GM23338 (cell line): Measurements from ENCODE around the gene SNX4. TPM values are rescaled to one million over a fixed set of nuclear protein-coding genes. Genes with fewer than 3 reads are reported as not detected.

Source experiments
- ATAC-seq: fragments of 200-7000 bp; cut with Tn5 transposase; 3 replicates; pipeline ENCODE4 v1.9.1; 2020
- DNase-seq: peaks from one replicate; pipeline ENCODE4 v3.0.0-alpha.2; 2015; ENCODE audit warnings: low spot score
- H2AFZ ChIP-seq: fragments of 200-600 bp; sonication (generic); 2 replicates; pipeline ENCODE4 v1.8.0; 2016; ENCODE audit warnings: antibody characterized with exemption, mild to moderate bottlenecking, moderate library complexity
- H3F3A ChIP-seq: fragments of 200-600 bp; sonication (generic); replicated peaks from 2 replicates; pipeline ENCODE4 v1.8.0; 2017; ENCODE audit warnings: antibody characterized with exemption, mixed run types, low read depth
- H3K27ac ChIP-seq: fragments of 200-600 bp; sonication (generic); 2 replicates; pipeline ENCODE4 v1.6.1; 2016; ENCODE audit warnings: low read depth
- H3K27me3 ChIP-seq: fragments of 200-600 bp; sonication (generic); 2 replicates; pipeline ENCODE4 v1.8.0; 2016; ENCODE audit warnings: mild to moderate bottlenecking, mixed run types, moderate library complexity; ENCODE audit not compliant: insufficient read depth
- H3K36me3 ChIP-seq: fragments of 200-600 bp; sonication (generic); 2 replicates; pipeline ENCODE4 v1.8.0; 2016; ENCODE audit warnings: mild to moderate bottlenecking; ENCODE audit not compliant: insufficient read depth
- H3K4me1 ChIP-seq: fragments of 200-600 bp; sonication (generic); 2 replicates; pipeline ENCODE4 v1.8.0; 2016; ENCODE audit warnings: mild to moderate bottlenecking, moderate library complexity; ENCODE audit not compliant: insufficient read depth
- H3K4me2 ChIP-seq: fragments of 200-600 bp; sonication (generic); 2 replicates; pipeline ENCODE4 v1.7.1; 2017; ENCODE audit warnings: mixed run types
- H3K4me3 ChIP-seq: fragments of 200-600 bp; sonication (generic); 2 replicates; pipeline ENCODE4 v1.6.1; 2016; ENCODE audit warnings: mixed run types
- H3K79me2 ChIP-seq: fragments of 200-600 bp; sonication (generic); replicated peaks from 2 replicates; pipeline ENCODE4 v1.8.0; 2017; ENCODE audit warnings: mild to moderate bottlenecking; ENCODE audit not compliant: insufficient read depth
- H3K9me2 ChIP-seq: fragments of 200-600 bp; sonication (generic); 2 replicates; pipeline ENCODE4 v1.8.0; 2017; ENCODE audit not compliant: insufficient read depth
- H4K20me1 ChIP-seq: fragments of 200-600 bp; sonication (generic); replicated peaks from 2 replicates; pipeline ENCODE4 v1.8.0; 2017; ENCODE audit warnings: mild to moderate bottlenecking; ENCODE audit not compliant: insufficient read depth
- H3K27ac Mint-ChIP-seq: 2 replicates; pipeline ENCODE4 v1.8.0; 2020; ENCODE audit warnings: inconsistent platforms, mild to moderate bottlenecking, moderate library complexity, mixed read lengths
- H3K27me3 Mint-ChIP-seq: 3 replicates; pipeline ENCODE4 v1.8.0; 2022; ENCODE audit warnings: low read depth, mild to moderate bottlenecking, moderate library complexity, mixed read lengths, inconsistent platforms; ENCODE audit not compliant: insufficient read depth, poor library complexity
- H3K36me3 Mint-ChIP-seq: 3 replicates; pipeline ENCODE4 v1.8.0; 2021; ENCODE audit warnings: low read depth, mild to moderate bottlenecking, inconsistent platforms, moderate library complexity, mixed read lengths
- H3K4me1 Mint-ChIP-seq: 3 replicates; pipeline ENCODE4 v1.8.0; 2020; ENCODE audit warnings: mild to moderate bottlenecking, inconsistent platforms, mixed read lengths
- H3K4me3 Mint-ChIP-seq: 3 replicates; pipeline ENCODE4 v1.8.0; 2021; ENCODE audit warnings: moderate library complexity, mild to moderate bottlenecking, inconsistent platforms, mixed read lengths
- H3K9me3 Mint-ChIP-seq: 3 replicates; pipeline ENCODE4 v1.8.0; 2020; ENCODE audit warnings: moderate library complexity, mild to moderate bottlenecking, inconsistent platforms, mixed read lengths
- CREB1 ChIP-seq: fragments of 250-450 bp; sonication (Bioruptor Pico); IDR thresholded peaks from 2 replicates; pipeline ENCODE4 v1.5.0; 2020; ENCODE audit warnings: low read depth, mild to moderate bottlenecking, moderate library complexity
- EZH2 ChIP-seq: fragments of 200-600 bp; sonication (generic); IDR thresholded peaks from one replicate; pipeline ENCODE4 v1.8.0; 2017; ENCODE audit warnings: antibody characterized with exemption, mild to moderate bottlenecking, low read depth; ENCODE audit not compliant: unreplicated experiment
- EZH2phosphoT487 ChIP-seq: fragments of 200-600 bp; sonication (generic); IDR thresholded peaks from one replicate; pipeline ENCODE4 v1.8.1; 2018; ENCODE audit warnings: antibody characterized with exemption; ENCODE audit not compliant: unreplicated experiment
- JUNB ChIP-seq: IDR thresholded peaks from one replicate; pipeline ENCODE4 v1.6.1; 2016; ENCODE audit warnings: antibody characterized with exemption; ENCODE audit not compliant: unreplicated experiment
- NANOG ChIP-seq: IDR thresholded peaks from 2 replicates; pipeline ENCODE4 v1.6.1; 2016; ENCODE audit warnings: antibody characterized with exemption, borderline replicate concordance
- POLR2AphosphoS5 ChIP-seq: IDR thresholded peaks from 2 replicates; pipeline ENCODE4 v1.6.1; 2016; ENCODE audit warnings: antibody characterized with exemption, low read depth
- STAT1 ChIP-seq: IDR thresholded peaks from one replicate; pipeline ENCODE4 v1.6.1; 2016; ENCODE audit warnings: antibody characterized with exemption; ENCODE audit not compliant: unreplicated experiment
- ZNF114 ChIP-seq: fragments of 250-450 bp; sonication (Bioruptor Pico); IDR thresholded peaks from 2 replicates; pipeline ENCODE4 v1.5.0; 2020; ENCODE audit warnings: mild to moderate bottlenecking, moderate library complexity
- ZNF331 ChIP-seq: fragments of 250-450 bp; sonication (Bioruptor Pico); IDR thresholded peaks from 2 replicates; pipeline ENCODE4 v1.5.0; 2020; ENCODE audit warnings: low read depth, mild to moderate bottlenecking, moderate library complexity
- ZNF462 ChIP-seq: fragments of 250-450 bp; sonication (Bioruptor Pico); IDR thresholded peaks from 2 replicates; pipeline ENCODE4 v1.5.0; 2020; ENCODE audit warnings: mild to moderate bottlenecking, moderate library complexity
- polyA plus RNA-seq: library from polyadenylated mRNA; unstranded; fragments of >200 nt; fragmentation: Nextera tagmentation; extraction: Ambion mirVana; gene quantifications from 2 replicates; pipeline ENCODE4 v1.2.1, GENCODE V29; 2016
- total RNA-seq: library from RNA; depleted of rRNA; stranded (reverse); fragments of >200 nt; shearing (Covaris generic); gene quantifications from 2 replicates; pipeline ENCODE4 v1.2.3, GENCODE V29; 2014
- TF ChIP-seq, protein P1 (sequence below): IDR thresholded peaks from one replicate; pipeline ENCODE4 v1.6.1; 2018; ENCODE audit warnings: antibody characterized with exemption; ENCODE audit not compliant: unreplicated experiment
- TF ChIP-seq, protein P2 (sequence below), 2 experiments: fragments of 200-600 bp in 1 of 2; sonication (generic) in 1 of 2; conservative IDR thresholded peaks; 2 replicates each; pipeline versions ENCODE4 v1.5.1 to v1.6.1; 2016 to 2017; ENCODE audit warnings: antibody characterized with exemption in 2 of 2, low read depth in 2 of 2, mild to moderate bottlenecking in 2 of 2, moderate library complexity in 1 of 2
- TF ChIP-seq, protein P3 (sequence below): IDR thresholded peaks from 2 replicates; pipeline ENCODE4 v1.6.1; 2016; ENCODE audit warnings: antibody characterized with exemption

SNX4 gene
- total and polyA plus RNA-seq, 2 experiments from 2014 or later = 13.0 to 27.8 TPM

GRCh38 chr3:125513490-125514115 is 6.4 kb downstream of the SNX4 start:
- no peaks in the 10 kb centered on the region for H3K9me3 Mint-ChIP-seq
- H4K20me1 ChIP-seq = peaks cover 5% of the 10 kb centered on the region; the same call in 1 of the 2 replicates
- peaks cover 66% of the 10 kb centered on the region for H3K79me2 ChIP-seq

More at GRCh38 chr3:125513490-125514115, 6.4 kb downstream of the SNX4 start:
- H3F3A ChIP-seq = no peaks in the 10 kb centered on the region
- Mint-ChIP-seq H3K36me3 (peaks cover 18% of the 10 kb centered on the region), H3K4me1 (no peaks in the 10 kb centered on the region), H3K4me3 (no peak overlapping the region), H3K27ac (no peak overlapping the region), H3K27me3 (no peaks in the 10 kb centered on the region)
- TF ChIP-seq EZH2phosphoT487 = no peak
- no peak for TF ChIP-seq CREB1 (CRISPR knock-in tag)
- no peak for TF ChIP-seq ZNF114 (CRISPR knock-in tag)
- TF ChIP-seq, protein P1, sequence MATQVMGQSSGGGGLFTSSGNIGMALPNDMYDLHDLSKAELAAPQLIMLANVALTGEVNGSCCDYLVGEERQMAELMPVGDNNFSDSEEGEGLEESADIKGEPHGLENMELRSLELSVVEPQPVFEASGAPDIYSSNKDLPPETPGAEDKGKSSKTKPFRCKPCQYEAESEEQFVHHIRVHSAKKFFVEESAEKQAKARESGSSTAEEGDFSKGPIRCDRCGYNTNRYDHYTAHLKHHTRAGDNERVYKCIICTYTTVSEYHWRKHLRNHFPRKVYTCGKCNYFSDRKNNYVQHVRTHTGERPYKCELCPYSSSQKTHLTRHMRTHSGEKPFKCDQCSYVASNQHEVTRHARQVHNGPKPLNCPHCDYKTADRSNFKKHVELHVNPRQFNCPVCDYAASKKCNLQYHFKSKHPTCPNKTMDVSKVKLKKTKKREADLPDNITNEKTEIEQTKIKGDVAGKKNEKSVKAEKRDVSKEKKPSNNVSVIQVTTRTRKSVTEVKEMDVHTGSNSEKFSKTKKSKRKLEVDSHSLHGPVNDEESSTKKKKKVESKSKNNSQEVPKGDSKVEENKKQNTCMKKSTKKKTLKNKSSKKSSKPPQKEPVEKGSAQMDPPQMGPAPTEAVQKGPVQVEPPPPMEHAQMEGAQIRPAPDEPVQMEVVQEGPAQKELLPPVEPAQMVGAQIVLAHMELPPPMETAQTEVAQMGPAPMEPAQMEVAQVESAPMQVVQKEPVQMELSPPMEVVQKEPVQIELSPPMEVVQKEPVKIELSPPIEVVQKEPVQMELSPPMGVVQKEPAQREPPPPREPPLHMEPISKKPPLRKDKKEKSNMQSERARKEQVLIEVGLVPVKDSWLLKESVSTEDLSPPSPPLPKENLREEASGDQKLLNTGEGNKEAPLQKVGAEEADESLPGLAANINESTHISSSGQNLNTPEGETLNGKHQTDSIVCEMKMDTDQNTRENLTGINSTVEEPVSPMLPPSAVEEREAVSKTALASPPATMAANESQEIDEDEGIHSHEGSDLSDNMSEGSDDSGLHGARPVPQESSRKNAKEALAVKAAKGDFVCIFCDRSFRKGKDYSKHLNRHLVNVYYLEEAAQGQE = no peak
- TF ChIP-seq, protein P2, sequence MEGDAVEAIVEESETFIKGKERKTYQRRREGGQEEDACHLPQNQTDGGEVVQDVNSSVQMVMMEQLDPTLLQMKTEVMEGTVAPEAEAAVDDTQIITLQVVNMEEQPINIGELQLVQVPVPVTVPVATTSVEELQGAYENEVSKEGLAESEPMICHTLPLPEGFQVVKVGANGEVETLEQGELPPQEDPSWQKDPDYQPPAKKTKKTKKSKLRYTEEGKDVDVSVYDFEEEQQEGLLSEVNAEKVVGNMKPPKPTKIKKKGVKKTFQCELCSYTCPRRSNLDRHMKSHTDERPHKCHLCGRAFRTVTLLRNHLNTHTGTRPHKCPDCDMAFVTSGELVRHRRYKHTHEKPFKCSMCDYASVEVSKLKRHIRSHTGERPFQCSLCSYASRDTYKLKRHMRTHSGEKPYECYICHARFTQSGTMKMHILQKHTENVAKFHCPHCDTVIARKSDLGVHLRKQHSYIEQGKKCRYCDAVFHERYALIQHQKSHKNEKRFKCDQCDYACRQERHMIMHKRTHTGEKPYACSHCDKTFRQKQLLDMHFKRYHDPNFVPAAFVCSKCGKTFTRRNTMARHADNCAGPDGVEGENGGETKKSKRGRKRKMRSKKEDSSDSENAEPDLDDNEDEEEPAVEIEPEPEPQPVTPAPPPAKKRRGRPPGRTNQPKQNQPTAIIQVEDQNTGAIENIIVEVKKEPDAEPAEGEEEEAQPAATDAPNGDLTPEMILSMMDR (conservative IDR thresholded peaks at IDR 0.05; ENCODE audit: low read depth in 2 of 2) = no peak
- no peak for TF ChIP-seq EZH2
- no peak for TF ChIP-seq JUNB
- no peak for TF ChIP-seq POLR2AphosphoS5
- no peak for TF ChIP-seq ZNF331 (CRISPR knock-in tag)
- TF ChIP-seq NANOG = no peak
- TF ChIP-seq, protein P3, sequence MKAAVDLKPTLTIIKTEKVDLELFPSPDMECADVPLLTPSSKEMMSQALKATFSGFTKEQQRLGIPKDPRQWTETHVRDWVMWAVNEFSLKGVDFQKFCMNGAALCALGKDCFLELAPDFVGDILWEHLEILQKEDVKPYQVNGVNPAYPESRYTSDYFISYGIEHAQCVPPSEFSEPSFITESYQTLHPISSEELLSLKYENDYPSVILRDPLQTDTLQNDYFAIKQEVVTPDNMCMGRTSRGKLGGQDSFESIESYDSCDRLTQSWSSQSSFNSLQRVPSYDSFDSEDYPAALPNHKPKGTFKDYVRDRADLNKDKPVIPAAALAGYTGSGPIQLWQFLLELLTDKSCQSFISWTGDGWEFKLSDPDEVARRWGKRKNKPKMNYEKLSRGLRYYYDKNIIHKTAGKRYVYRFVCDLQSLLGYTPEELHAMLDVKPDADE = no peak
- TF ChIP-seq STAT1 = no peak
- TF ChIP-seq ZNF462 (CRISPR knock-in tag) = no peak
- no peaks in the 10 kb centered on the region for H3K9me2 ChIP-seq
- DNase-seq (no peak), ATAC-seq (no peak)
- no peaks in the 10 kb centered on the region for H3K4me1 ChIP-seq
- H3K4me2 ChIP-seq = no peak overlapping the region
- H3K27me3 ChIP-seq = no peaks in the 10 kb centered on the region
- no peaks in the 10 kb centered on the region for H3K36me3 ChIP-seq
- no peak overlapping the region for H2AFZ ChIP-seq
- H3K27ac ChIP-seq = no peak overlapping the region
- no peak overlapping the region for H3K4me3 ChIP-seq
